OCI-LY1 (cell line): Measurements from ENCODE around the gene CNOT4.

Experiments
- EZH2 ChIP-seq: fragments of 200-600 bp; sonication (generic), shearing (Covaris generic); IDR thresholded peaks from 2 replicates; pipeline ENCODE4 v1.8.0; 2017; ENCODE audit warnings: borderline replicate concordance, mixed run types, mild to moderate bottlenecking, antibody characterized with exemption, low read length, moderate library complexity, mixed read lengths
- TF ChIP-seq, protein P1 (sequence below): fragments of 200-600 bp; sonication (generic), shearing (Covaris generic); IDR thresholded peaks from 2 replicates; pipeline ENCODE4 v1.5.1; 2017; ENCODE audit warnings: mild to moderate bottlenecking, antibody characterized with exemption, low read length, moderate library complexity, mixed read lengths

DNA sequence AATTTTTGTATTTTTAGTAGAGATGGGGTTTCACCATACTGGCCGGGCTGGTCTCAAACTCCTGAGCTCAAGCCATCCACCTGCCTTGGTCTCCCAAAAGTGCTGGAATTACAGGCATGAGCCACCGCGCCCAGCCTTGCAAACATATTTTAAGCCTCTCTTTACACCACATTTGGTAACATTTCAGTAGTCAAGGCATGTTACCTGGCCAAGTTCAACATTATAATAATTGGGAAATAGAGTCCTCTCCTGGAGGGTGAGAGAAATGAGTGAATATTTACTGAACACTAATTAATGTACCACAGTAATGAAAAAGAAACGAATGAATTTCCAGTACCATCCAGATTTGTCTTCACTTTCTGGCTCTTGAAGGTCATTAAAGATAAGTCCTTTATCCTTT is 10.0 kb upstream of the CNOT4 start:
- TF ChIP-seq, protein P1, sequence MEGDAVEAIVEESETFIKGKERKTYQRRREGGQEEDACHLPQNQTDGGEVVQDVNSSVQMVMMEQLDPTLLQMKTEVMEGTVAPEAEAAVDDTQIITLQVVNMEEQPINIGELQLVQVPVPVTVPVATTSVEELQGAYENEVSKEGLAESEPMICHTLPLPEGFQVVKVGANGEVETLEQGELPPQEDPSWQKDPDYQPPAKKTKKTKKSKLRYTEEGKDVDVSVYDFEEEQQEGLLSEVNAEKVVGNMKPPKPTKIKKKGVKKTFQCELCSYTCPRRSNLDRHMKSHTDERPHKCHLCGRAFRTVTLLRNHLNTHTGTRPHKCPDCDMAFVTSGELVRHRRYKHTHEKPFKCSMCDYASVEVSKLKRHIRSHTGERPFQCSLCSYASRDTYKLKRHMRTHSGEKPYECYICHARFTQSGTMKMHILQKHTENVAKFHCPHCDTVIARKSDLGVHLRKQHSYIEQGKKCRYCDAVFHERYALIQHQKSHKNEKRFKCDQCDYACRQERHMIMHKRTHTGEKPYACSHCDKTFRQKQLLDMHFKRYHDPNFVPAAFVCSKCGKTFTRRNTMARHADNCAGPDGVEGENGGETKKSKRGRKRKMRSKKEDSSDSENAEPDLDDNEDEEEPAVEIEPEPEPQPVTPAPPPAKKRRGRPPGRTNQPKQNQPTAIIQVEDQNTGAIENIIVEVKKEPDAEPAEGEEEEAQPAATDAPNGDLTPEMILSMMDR: no peak
- TF ChIP-seq EZH2: no peak
